NT2/D1 (cell line): ENCODE results near the gene MPIG6B.

ENCODE experiments used
- DNase-seq: peaks from one replicate; pipeline ENCODE4 v3.0.0-alpha.2; 2011; ENCODE audit warnings: low read depth, low spot score
- H3K27me3 ChIP-seq: 2 replicates; pipeline ENCODE4 v1.6.0; 2011; ENCODE audit warnings: mild to moderate bottlenecking; ENCODE audit not compliant: insufficient read length, insufficient read depth
- H3K36me3 ChIP-seq: 2 replicates; pipeline ENCODE4 v1.6.1; 2011; ENCODE audit warnings: mild to moderate bottlenecking, low read length, mixed read lengths; ENCODE audit not compliant: insufficient read depth, insufficient read length
- H3K4me1 ChIP-seq: 2 replicates; pipeline ENCODE4 v1.5.1; 2011; ENCODE audit not compliant: insufficient read depth, insufficient read length
- H3K4me3 ChIP-seq: 2 replicates; pipeline ENCODE4 v1.5.1; 2011; ENCODE audit warnings: low read depth; ENCODE audit not compliant: insufficient read length
- H3K9ac ChIP-seq: 2 replicates; pipeline ENCODE4 v1.6.0; 2011; ENCODE audit warnings: low read depth; ENCODE audit not compliant: insufficient read length
- H3K9me3 ChIP-seq: 2 replicates; pipeline ENCODE4 v1.5.1; 2011; ENCODE audit warnings: mild to moderate bottlenecking, low read length; ENCODE audit not compliant: insufficient read depth
- SUZ12 ChIP-seq: IDR thresholded peaks from 2 replicates; pipeline ENCODE4 v1.6.1; 2011; ENCODE audit not compliant: insufficient read length, insufficient read depth; ENCODE audit errors: extremely low read depth
- YY1 ChIP-seq: IDR thresholded peaks from 2 replicates; pipeline ENCODE4 v1.6.1; 2011; ENCODE audit not compliant: insufficient read length, insufficient read depth
- ZNF274 ChIP-seq: IDR thresholded peaks from 2 replicates; pipeline ENCODE4 v1.6.1; 2011; ENCODE audit warnings: mild to moderate bottlenecking, low read depth, low read length

MPIG6B gene

DNA sequence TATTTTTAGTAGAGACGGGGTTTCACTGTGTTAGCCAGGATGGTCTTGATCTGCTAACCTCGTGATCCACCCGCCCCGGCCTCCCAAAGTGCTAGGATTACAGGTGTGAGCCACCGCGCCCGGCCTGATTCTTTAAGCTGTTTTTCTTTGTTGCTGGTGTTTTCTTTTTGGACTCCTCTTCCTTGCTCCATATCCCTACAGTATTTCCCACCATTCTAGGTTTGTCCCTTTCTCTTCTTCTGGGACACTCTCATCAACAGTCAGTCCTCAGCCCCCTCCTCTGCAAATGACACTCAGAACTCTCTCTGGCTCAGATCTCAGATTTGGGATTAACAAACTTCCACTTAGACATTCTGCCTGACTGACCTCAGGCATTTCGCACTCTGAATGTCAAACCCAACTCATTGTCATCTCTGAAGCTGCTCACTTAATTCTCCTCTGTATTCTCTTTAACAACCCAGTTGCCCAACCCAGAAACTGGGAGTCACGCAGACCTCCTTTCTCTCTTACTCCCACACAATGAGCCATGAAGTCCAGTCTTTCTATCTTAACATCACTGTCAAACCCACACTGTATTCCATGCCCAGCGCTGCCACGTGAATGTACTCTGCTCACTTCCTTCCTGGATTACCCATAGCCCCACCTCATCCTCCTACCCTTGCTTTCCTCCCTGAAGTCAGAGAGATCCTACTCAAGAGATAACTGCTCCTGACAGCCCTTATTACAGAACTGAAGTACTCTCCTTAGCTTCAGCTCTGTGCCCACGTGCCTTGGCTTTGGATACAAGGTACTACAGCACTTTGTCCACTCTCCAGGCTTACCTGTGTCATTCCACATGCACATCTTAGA, 2.6 kb downstream of the MPIG6B start:
- H3K4me3 ChIP-seq, result no peak overlapping the region
- no peak for DNase-seq
- no peaks in the 10 kb centered on the region for H3K27me3 ChIP-seq
- no peaks in the 10 kb centered on the region for H3K9me3 ChIP-seq
- H3K36me3 ChIP-seq, result peaks cover 38% of the 10 kb centered on the region
- no peak for TF ChIP-seq YY1
- no peak overlapping the region for H3K9ac ChIP-seq
- peaks cover 4% of the 10 kb centered on the region for H3K4me1 ChIP-seq

DNA sequence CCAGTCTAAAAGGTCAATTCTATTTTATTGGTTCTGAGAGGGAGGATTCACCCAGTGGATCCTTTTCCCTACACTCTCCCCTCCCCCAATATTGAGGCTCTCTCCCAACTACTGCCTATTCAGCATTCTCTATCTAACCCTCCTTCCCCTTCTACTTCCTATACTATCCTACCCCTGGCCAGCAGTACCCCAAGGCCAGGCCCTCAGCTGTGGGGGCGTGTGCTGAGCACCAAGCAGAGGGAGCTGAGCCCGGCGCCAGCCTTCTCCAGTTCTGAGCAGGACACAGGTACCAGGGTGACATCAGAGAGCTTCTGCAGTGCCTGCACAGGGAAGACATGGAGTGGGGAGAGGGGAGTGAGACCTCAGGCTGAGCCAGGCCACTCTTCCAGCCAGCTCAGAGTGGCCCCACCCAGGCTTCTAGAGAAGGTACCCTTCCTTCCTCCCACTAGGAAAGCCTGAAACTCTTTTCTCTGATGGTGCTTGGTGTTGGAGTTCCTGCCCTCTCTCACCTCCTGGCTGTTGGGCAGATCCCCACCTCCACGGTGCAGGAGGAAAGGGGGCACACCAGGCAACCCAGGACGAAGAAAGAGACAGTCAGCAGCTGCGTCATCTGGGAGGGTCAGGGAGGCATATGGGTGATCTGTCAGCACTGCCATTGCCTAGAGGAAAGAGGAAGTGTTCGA, 4.0 kb downstream of the MPIG6B start:
- no peaks in the 10 kb centered on the region for H3K9me3 ChIP-seq
- TF ChIP-seq ZNF274, result no peak
- TF ChIP-seq YY1, result no peak
- no peak for TF ChIP-seq SUZ12
- H3K4me1 ChIP-seq, result peaks cover 5% of the 10 kb centered on the region
- no peak overlapping the region for H3K4me3 ChIP-seq
- peaks cover 51% of the 10 kb centered on the region for H3K36me3 ChIP-seq
- no peak for DNase-seq
- H3K27me3 ChIP-seq, result no peaks in the 10 kb centered on the region
- H3K9ac ChIP-seq, result no peak overlapping the region

DNA sequence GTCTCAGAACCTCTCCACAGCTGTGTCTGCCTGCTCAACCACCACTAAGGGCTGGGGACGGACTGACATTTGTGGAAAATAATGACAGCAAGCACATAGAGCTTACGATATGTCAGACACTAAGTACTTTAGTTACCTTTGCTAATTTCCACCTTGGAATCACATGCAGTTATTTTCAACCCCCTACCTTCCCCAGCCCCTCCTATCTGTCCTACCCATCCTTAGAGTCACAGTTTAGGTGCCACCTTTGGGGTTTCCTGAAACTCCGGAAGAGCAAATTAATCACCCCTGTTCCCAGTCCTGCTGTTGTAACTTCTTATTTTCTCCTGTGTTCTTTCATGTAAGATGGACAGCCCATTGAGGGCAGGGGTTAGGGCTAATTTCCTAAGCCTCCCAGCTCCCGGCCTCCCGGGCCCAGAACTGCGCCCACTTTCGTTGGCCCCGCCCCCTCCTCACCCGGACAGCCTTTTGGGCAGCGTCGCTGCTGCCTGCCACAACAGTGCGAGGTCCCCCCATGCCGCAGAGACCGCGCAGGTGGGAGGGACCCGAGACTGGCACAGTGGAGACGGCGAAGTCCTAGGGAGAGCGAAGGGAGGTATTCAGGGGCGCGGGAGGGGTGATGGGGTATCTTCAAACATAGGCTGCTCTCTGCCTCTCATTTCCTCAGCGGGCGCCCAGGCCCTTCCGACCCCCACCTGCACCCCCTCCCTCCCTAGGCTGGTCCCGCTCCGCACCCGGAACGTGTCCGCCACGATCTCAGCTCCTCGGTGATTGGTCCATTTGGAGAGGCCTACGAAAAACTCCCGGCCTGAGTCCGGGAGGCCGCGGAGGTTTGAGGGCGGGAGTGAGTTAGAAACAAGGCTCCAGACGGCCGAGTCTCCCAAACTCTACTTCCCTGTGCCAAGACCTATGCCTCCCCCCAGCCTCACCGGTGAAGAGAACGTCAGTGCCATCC, 4.8 kb downstream of the MPIG6B start:
- no peaks in the 10 kb centered on the region for H3K27me3 ChIP-seq
- peak overlapping the region; percentile 61 for H3K9ac ChIP-seq
- TF ChIP-seq ZNF274, result no peak
- no peak for TF ChIP-seq YY1
- no peak for TF ChIP-seq SUZ12
- H3K9me3 ChIP-seq, result no peaks in the 10 kb centered on the region
- DNase-seq, result no peak
- H3K36me3 ChIP-seq, result peaks cover 59% of the 10 kb centered on the region
- H3K4me3 ChIP-seq, result no peak overlapping the region
- H3K4me1 ChIP-seq, result peaks cover 5% of the 10 kb centered on the region

DNA sequence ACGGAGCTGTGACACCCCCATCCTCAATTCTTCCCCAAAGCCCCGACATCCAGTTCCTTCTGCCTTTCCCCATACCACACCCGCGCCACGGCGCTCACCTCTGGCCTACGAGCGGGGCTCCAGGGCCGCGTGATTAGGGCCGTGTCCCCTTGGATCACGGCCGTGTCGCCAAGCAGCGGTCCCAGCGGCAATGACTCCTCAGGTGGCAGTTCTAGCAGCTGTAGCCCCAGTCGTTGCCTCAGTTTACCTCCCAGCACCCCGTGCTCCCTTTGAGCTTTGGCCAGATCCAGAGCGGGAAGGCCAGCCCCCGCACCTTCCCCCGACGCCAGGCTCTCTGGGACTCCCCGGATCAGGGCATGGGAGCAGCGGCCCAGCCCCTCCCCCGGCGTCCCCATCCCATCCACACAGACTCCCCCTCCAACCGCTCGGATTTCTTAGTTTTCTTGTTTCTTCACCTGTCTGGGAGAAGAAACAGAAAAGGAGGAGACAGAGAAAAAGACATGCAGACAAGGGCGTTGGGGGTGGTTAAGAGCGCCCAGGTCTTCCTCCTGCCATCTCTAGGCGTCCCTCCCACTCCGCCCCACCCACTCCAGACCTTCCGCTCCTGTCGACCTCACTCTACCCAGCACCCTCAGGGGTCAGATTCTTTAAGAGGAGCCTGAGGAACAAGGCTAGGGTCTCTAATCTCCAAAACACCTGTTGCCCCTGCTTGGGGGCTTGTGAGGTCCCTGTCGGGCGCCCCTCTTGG, 5.8 kb downstream of the MPIG6B start, which contains the start of gene DDAH2:
TSS of gene DDAH2 (minus strand) at position 533 of the 748 bp plus-strand sequence. CDS start at position 395, 138 bp downstream.
- Histone ChIP-seq H3K9me3 (no peaks in the 10 kb centered on the region), H3K27me3 (no peaks in the 10 kb centered on the region), H3K4me3 (peak within 1 kb of the TSS; percentile 66), H3K36me3 (peaks cover 68% of the 10 kb centered on the region), H3K9ac (peak within 1 kb of the TSS; percentile 83), H3K4me1 (peaks cover 5% of the 10 kb centered on the region)
- TF ChIP-seq SUZ12, result no peak
- no peak for TF ChIP-seq ZNF274
- no peak for TF ChIP-seq YY1
- no peak for DNase-seq

DNA sequence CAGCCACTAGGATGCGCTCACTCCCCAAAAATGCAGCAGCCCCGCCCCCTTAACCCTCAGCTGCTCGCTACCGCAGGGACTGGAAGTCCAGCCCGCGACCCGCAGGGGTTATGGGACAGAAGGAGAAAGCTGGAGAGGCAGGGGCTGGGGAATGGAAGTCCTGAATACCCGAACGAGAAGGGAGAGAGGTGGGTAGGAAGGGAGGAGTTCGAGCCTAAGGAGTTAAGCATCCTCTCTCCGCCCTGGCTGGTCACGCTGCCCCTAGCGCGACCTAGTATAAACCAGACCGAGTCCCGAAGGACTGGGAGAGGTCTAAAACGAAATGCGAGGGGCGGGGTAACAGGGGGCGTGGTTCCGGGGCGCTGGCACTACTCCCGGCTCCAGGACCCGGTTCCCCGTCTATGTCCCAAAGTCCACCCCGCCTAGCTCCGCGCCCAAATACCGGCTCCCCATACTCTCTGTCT, 6.4 kb downstream of the MPIG6B start:
- Histone ChIP-seq H3K9ac (peak overlapping the region; percentile 83), H3K9me3 (no peaks in the 10 kb centered on the region), H3K27me3 (no peaks in the 10 kb centered on the region), H3K4me3 (peak overlapping the region; percentile 66), H3K4me1 (peaks cover 5% of the 10 kb centered on the region), H3K36me3 (peaks cover 71% of the 10 kb centered on the region)
- no peak for TF ChIP-seq SUZ12
- no peak for TF ChIP-seq YY1
- TF ChIP-seq ZNF274, result no peak
- DNase-seq, result peak; percentile 86

DNA sequence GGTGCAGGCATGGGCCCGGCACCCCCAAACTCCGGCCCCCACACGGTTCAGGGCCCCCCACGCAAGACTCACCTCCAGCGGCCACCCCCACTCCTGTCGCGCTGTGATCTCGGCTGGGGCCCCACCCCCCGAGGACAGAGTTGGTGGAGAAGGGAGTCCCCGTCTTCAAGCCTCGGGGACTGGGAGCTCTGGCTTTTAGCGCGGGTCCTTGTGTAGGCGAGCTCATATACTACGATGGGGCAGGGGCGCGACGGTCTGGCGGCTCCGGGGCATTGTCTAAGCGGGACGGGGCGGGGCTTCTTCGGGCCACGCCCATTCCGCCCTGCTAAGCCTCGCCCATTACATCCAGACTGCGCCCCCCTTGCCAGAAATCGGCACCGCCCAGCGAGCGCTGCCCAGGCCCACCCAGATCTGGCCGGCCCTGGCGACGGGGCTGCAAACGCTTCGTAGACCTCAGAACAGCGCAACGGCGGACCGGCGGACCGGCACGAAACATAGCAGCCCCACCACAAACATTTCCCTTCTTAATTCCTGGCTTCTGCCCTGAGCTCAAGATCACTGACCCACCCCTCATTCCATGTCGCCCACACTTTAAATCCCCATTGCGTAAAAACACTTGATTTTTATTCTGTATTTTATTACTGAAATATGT, 6.9 kb downstream of the MPIG6B start:
- peak; percentile 80 for DNase-seq
- Histone ChIP-seq H3K9me3 (no peaks in the 10 kb centered on the region), H3K9ac (peak overlapping the region; percentile 83), H3K4me3 (peak overlapping the region; percentile 66), H3K36me3 (peaks cover 71% of the 10 kb centered on the region), H3K4me1 (peaks cover 5% of the 10 kb centered on the region), H3K27me3 (no peaks in the 10 kb centered on the region)
- TF ChIP-seq SUZ12 (no peak), ZNF274 (no peak), YY1 (no peak)
